Caco-2 (cell line): Measurements from ENCODE around the gene SCGB2A2. TPM values are rescaled to one million over a fixed set of nuclear protein-coding genes. Genes with fewer than 3 reads are reported as not detected.

Source experiments
- BruUV-seq: library from RNA; stranded (reverse); fragments of 400-500 nt; replicated peaks from 2 replicates; lab custom pipeline; 2021; lab: Mats Ljungman, UMichigan
- CTCF ChIA-PET: fragments of 300-600 bp; sonication (Branson Sonifier 250); formaldehyde crosslinking; loops from one replicate; lab custom pipeline; 2022; ENCODE audit warnings: antibody characterized with exemption; lab: Charles Lee
- POLR2A ChIA-PET: fragments of 300-600 bp; sonication (Branson Sonifier 250); formaldehyde crosslinking; loops from one replicate; lab custom pipeline; 2022; ENCODE audit warnings: antibody characterized with exemption; lab: Charles Lee
- DNase-seq, 2 experiments: peaks; one replicate each; pipeline versions ENCODE4 v3.0.0 to v3.0.0-alpha.2; 2020 to 2022
- H3K27me3 ChIP-seq: replicated peaks from 2 replicates; pipeline ENCODE4 v1.6.0; 2011; ENCODE audit warnings: low read length; ENCODE audit not compliant: control insufficient read depth, insufficient read depth
- H3K36me3 ChIP-seq: 2 replicates; pipeline ENCODE4 v1.5.1; 2011; ENCODE audit warnings: low read length; ENCODE audit not compliant: control insufficient read depth, insufficient read depth
- H3K4me1 ChIP-seq: fragments of 250-450 bp; sonication (Bioruptor Pico); 2 replicates; pipeline ENCODE4 v1.5.1; 2020; ENCODE audit warnings: mild to moderate bottlenecking
- H3K4me3 ChIP-seq: 2 replicates; pipeline ENCODE4 v1.5.1; 2011; ENCODE audit warnings: low read depth, mild to moderate bottlenecking, control low read depth, low read length
- H3K9me3 ChIP-seq: fragments of 250-450 bp; sonication (Bioruptor Pico); 2 replicates; pipeline ENCODE4 v1.5.1; 2020; ENCODE audit warnings: mild to moderate bottlenecking, moderate library complexity
- H3K27ac Mint-ChIP-seq: one replicate; pipeline ENCODE4 v1.8.0; 2022; ENCODE audit warnings: mixed read lengths; ENCODE audit not compliant: unreplicated experiment
- H3K27me3 Mint-ChIP-seq: one replicate; pipeline ENCODE4 v1.8.0; 2022; ENCODE audit warnings: mixed read lengths; ENCODE audit not compliant: insufficient read depth, unreplicated experiment
- H3K36me3 Mint-ChIP-seq: one replicate; pipeline ENCODE4 v1.8.0; 2022; ENCODE audit warnings: mild to moderate bottlenecking, mixed read lengths; ENCODE audit not compliant: insufficient read depth, unreplicated experiment
- H3K4me1 Mint-ChIP-seq: one replicate; pipeline ENCODE4 v1.8.0; 2022; ENCODE audit warnings: low read depth, mixed read lengths; ENCODE audit not compliant: unreplicated experiment
- H3K4me3 Mint-ChIP-seq: one replicate; pipeline ENCODE4 v1.8.0; 2022; ENCODE audit warnings: mild to moderate bottlenecking, moderate library complexity, mixed read lengths; ENCODE audit not compliant: unreplicated experiment
- H3K9me3 Mint-ChIP-seq: one replicate; pipeline ENCODE4 v1.8.0; 2022; ENCODE audit warnings: mixed read lengths; ENCODE audit not compliant: unreplicated experiment
- intact Hi-C: fragments of 100-400 bp; cut with micrococcal nuclease; formaldehyde crosslinking; loops from one replicate; pipeline ENCODE4 v1.10.0; 2022; ENCODE audit not compliant: unreplicated experiment
- total RNA-seq: library from RNA; stranded (reverse); gene quantifications from 2 replicates; pipeline ENCODE4 v1.2.3, GENCODE V29; 2022
- TF ChIP-seq, protein P1 (sequence below), 2 experiments: fragments of 200-600 bp in 1 of 2; IDR thresholded peaks; 1 replicate in 1 of 2; 2 replicates in 1 of 2; pipeline versions ENCODE4 v1.5.1 to v1.8.0; 2011 to 2022; ENCODE audit warnings: antibody characterized with exemption in 1 of 2, control low read depth in 1 of 2, inconsistent platforms in 1 of 2, low read depth in 1 of 2, low read length in 1 of 2, mild to moderate bottlenecking in 1 of 2, moderate library complexity in 1 of 2; ENCODE audit not compliant: insufficient read depth in 1 of 2, severe bottlenecking in 1 of 2, unreplicated experiment in 1 of 2

SCGB2A2 gene
- total RNA-seq, 1 experiment from 2014 or later = not detected

DNA sequence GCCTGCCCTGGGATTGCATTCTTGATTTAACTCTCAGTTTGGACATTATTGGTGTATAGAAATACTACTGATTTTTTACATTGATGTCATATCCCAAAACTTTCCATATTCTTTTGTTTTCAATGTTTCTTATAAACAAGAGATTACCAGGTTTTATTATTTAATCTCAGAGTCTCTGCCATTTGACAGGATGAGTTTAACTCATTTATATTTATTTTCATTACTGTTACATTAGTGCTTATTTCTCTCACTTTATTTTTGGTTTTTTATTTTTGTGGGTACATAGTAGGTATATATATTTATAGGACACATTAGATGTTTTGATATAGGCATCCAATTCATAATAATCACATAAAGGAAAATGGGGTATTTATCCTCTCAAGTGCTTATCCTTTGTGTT, 38.0 kb downstream of the SCGB2A2 start:
- intact Hi-C loops = no loop called here
- Histone ChIP-seq H3K36me3 (no peaks in the 10 kb centered on the region), H3K4me3 (no peak overlapping the region), H3K27me3 (no peaks in the 10 kb centered on the region), H3K4me1 (no peaks in the 10 kb centered on the region), H3K9me3 (peaks cover 6% of the 10 kb centered on the region; the same call in 1 of the 2 replicates)
- no peak overlapping the region for H3K4me3 Mint-ChIP-seq
- CTCF ChIA-PET = no interaction called here
- no peaks in the 10 kb centered on the region for H3K36me3 Mint-ChIP-seq
- no TSS peak for BruUV-seq
- no peak overlapping the region for H3K27ac Mint-ChIP-seq
- H3K9me3 Mint-ChIP-seq = no peaks in the 10 kb centered on the region
- POLR2A ChIA-PET = no interaction called here
- TF ChIP-seq, protein P1, sequence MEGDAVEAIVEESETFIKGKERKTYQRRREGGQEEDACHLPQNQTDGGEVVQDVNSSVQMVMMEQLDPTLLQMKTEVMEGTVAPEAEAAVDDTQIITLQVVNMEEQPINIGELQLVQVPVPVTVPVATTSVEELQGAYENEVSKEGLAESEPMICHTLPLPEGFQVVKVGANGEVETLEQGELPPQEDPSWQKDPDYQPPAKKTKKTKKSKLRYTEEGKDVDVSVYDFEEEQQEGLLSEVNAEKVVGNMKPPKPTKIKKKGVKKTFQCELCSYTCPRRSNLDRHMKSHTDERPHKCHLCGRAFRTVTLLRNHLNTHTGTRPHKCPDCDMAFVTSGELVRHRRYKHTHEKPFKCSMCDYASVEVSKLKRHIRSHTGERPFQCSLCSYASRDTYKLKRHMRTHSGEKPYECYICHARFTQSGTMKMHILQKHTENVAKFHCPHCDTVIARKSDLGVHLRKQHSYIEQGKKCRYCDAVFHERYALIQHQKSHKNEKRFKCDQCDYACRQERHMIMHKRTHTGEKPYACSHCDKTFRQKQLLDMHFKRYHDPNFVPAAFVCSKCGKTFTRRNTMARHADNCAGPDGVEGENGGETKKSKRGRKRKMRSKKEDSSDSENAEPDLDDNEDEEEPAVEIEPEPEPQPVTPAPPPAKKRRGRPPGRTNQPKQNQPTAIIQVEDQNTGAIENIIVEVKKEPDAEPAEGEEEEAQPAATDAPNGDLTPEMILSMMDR (IDR thresholded peaks at IDR 0.05; ENCODE audit: insufficient read depth in 1 of 2, low read depth in 1 of 2, low read length in 1 of 2, severe bottlenecking in 1 of 2, unreplicated experiment in 1 of 2) = no peak
- no peaks in the 10 kb centered on the region for H3K4me1 Mint-ChIP-seq
- H3K27me3 Mint-ChIP-seq = peaks cover 14% of the 10 kb centered on the region
- no peak for DNase-seq

DNA sequence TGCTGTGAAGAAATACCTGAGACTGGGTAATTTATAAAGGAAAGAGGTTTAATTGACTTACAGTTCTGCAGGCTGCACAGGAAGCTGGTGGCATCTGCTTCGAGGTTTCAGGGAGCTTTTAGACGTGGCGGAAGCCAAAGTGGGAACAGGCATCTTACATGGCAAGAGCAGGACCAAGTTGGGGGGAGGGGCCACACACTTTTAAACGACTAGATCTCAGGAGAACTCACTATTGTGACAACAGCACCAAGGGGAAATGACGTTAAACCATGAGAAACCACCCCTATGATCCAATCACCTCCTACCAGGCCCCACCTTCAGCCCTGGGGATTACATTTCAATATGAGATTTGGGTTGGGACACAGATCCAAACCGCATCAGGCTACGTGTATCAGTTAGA, 40.0 kb downstream of the SCGB2A2 start:
- POLR2A ChIA-PET = no interaction called here
- Histone ChIP-seq H3K9me3 (peaks cover 6% of the 10 kb centered on the region; the same call in 1 of the 2 replicates), H3K36me3 (no peaks in the 10 kb centered on the region), H3K4me3 (no peak overlapping the region), H3K27me3 (no peaks in the 10 kb centered on the region), H3K4me1 (no peaks in the 10 kb centered on the region)
- no TSS peak for BruUV-seq
- Mint-ChIP-seq H3K4me3 (no peak overlapping the region), H3K27ac (no peak overlapping the region), H3K4me1 (no peaks in the 10 kb centered on the region), H3K27me3 (peaks cover 14% of the 10 kb centered on the region), H3K9me3 (no peaks in the 10 kb centered on the region), H3K36me3 (no peaks in the 10 kb centered on the region)
- intact Hi-C loops = loop anchor here (2.0 kb wide), 1 partner anchor 69 kb away; no protein-coding TSS in a partner anchor
- TF ChIP-seq, protein P1 (IDR thresholded peaks at IDR 0.05; ENCODE audit: insufficient read depth in 1 of 2, low read depth in 1 of 2, low read length in 1 of 2, severe bottlenecking in 1 of 2, unreplicated experiment in 1 of 2) = no peak
- DNase-seq = no peak
- CTCF ChIA-PET = interaction anchor here (0.9 to 1.7 kb wide), 2 partner anchors 68 kb away, joined by 3 to 5 read pairs; partner anchors contain the start of gene SCGB1D2

DNA sequence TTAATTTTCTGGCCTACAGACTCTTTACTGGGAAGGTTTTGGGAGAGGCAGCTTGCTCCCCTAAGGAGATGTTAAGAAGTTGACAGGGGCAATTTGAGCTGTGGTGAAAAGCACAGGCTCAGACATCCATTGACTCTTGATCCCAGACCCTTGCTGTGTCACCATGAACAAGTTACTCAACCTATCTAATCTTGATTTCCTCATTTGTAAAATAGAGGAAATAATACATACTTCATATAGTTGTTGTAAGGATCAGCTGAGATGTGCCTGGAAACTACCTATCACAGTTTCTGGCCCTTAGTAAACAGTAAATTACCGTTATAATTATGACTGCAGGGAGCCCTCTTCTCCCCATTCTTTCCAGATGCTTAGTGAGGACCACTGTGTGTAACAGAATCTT, 45.5 kb downstream of the SCGB2A2 start:
- CTCF ChIA-PET = no interaction called here
- H3K4me3 ChIP-seq = no peak overlapping the region
- BruUV-seq = no TSS peak

More for the DNA sequence above, 45.5 kb downstream of the SCGB2A2 start:
- Mint-ChIP-seq H3K36me3 (no peaks in the 10 kb centered on the region), H3K4me1 (peaks cover 7% of the 10 kb centered on the region), H3K4me3 (no peak overlapping the region), H3K27me3 (no peaks in the 10 kb centered on the region), H3K9me3 (no peaks in the 10 kb centered on the region), H3K27ac (no peak overlapping the region)
- TF ChIP-seq, protein P1 (IDR thresholded peaks at IDR 0.05; ENCODE audit: insufficient read depth in 1 of 2, low read depth in 1 of 2, low read length in 1 of 2, severe bottlenecking in 1 of 2, unreplicated experiment in 1 of 2) = no peak
- Histone ChIP-seq H3K27me3 (no peaks in the 10 kb centered on the region), H3K4me1 (0 out of 2 replicates have a peak, but pooled peaks cover 2% of the 10 kb centered on the region), H3K9me3 (no peaks in the 10 kb centered on the region), H3K36me3 (no peaks in the 10 kb centered on the region)
- intact Hi-C loops = no loop called here
- POLR2A ChIA-PET = no interaction called here
- no peak for DNase-seq
